ENCODE data around the gene UPF2. TPM values are rescaled to one million over a fixed set of nuclear protein-coding genes. Genes with fewer than 3 reads are reported as not detected.

UPF2 gene
- total and polyA plus RNA-seq, 5 donors from 2014 or later: 5.5 to 29.9 (median 10.6) TPM

- DNase-seq: no peak
- peak overlapping the region in 1 of 3 donors; percentile 56 for H3K27ac Mint-ChIP-seq
Measured at GRCh38 chr10:11880151-11881029, 162.2 kb downstream of the UPF2 start.

DNA sequence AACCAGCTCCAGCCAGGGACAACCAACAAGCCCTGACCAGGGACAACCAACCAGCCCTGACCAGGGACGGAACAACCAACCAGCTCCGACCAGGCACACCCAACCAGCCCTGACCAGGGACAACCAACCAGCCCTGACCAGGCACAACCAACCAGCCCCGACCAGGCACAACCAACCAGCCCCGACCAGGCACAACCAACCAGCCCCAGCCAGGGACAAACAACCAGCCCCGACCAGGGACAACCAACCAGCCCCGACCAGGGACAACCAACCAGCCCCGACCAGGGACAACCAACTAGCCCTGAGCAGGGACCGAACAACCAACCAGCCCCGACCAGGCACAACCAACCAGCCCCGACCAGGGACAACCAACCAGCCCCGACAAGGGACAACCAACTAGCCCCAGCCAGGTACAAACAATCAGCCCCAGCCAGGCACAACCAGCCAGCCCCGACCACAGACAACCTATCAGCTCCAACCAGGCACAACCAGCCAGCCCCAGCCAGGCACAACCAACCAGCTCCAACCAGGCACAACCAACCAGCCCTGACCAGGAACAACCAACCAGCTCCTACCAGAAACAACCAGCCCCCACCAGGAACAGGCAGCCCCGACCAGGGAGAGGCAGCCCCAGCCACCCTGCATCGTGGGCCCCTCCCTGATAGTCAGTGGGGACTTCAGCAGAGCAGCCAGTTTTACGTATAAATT is 163.1 kb downstream of the UPF2 start:
- no peaks in the 10 kb centered on the region for H3K9me3 Mint-ChIP-seq
- peaks cover 0 to 7% (median 2%) of the 10 kb centered on the region in 4 donors for H3K4me1 Mint-ChIP-seq
- H3K9me3 ChIP-seq (ENCODE audit: control insufficient read depth in 2 of 2, low read length in 2 of 2): no peaks in the 10 kb centered on the region
- no peaks in the 10 kb centered on the region for H3K36me3 ChIP-seq (ENCODE audit: control insufficient read depth, insufficient read depth, low read length)
- DNase-seq (no peak), ATAC-seq (ENCODE audit: low read depth in 2 of 2) (no peak)
- no peak overlapping the region for H3K27ac Mint-ChIP-seq
- no peak overlapping the region for H3K4me3 ChIP-seq (ENCODE audit: low read depth, low read length)
- no peaks in the 10 kb centered on the region for H3K27me3 Mint-ChIP-seq
- H3K27me3 ChIP-seq (ENCODE audit: control insufficient read depth, insufficient read depth, low read length): no peaks in the 10 kb centered on the region
- no peak overlapping the region for H3K4me3 Mint-ChIP-seq
- H3K4me1 ChIP-seq (ENCODE audit: control insufficient read depth, insufficient read depth, low read length, poor library complexity, severe bottlenecking): peaks cover 4% of the 10 kb centered on the region
- H3K36me3 Mint-ChIP-seq: no peaks in the 10 kb centered on the region
- no peak overlapping the region for H3K27ac ChIP-seq (ENCODE audit: insufficient read depth, low read length, poor library complexity, severe bottlenecking)

More at GRCh38 chr10:11880151-11881029, 162.2 kb downstream of the UPF2 start:
- H3K27me3 ChIP-seq (ENCODE audit: control insufficient read depth, insufficient read depth, low read length): no peaks in the 10 kb centered on the region
- ATAC-seq (ENCODE audit: low read depth in 2 of 2): no peak
- Mint-ChIP-seq H3K4me3 (no peak overlapping the region), H3K9me3 (no peaks in the 10 kb centered on the region), H3K36me3 (no peaks in the 10 kb centered on the region), H3K4me1 (peaks cover 0 to 4% (median 2%) of the 10 kb centered on the region in 4 donors), H3K27me3 (no peaks in the 10 kb centered on the region)
- no peaks in the 10 kb centered on the region for H3K4me1 ChIP-seq (ENCODE audit: control insufficient read depth, insufficient read depth, low read length, poor library complexity, severe bottlenecking)
- H3K27ac ChIP-seq (ENCODE audit: insufficient read depth, low read length, poor library complexity, severe bottlenecking): no peak overlapping the region
- H3K4me3 ChIP-seq (ENCODE audit: low read depth, low read length): no peak overlapping the region
- H3K9me3 ChIP-seq (ENCODE audit: control insufficient read depth in 2 of 2, low read length in 2 of 2): no peaks in the 10 kb centered on the region
- no peaks in the 10 kb centered on the region for H3K36me3 ChIP-seq (ENCODE audit: control insufficient read depth, insufficient read depth, low read length)

DNA sequence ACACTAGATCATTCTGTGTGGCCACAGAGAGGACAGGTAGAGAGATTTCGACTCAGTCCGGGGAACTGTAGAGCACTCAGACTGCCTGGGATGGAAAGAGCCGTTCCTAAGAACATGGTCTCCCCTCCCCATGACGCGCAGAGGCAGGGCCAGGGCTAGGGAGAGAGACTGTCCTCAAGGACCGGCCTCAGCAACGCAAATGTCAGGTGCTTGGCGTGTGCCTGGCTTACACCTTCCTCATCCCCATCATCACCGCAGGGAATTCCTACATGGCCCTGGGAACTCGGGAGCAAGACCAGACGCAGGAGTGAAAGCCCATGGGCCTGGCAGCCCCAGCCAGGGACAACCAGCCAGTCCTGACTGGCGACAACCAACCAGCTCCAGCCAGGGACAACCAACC is 163.8 kb downstream of the UPF2 start:
- no peaks in the 10 kb centered on the region for H3K36me3 ChIP-seq (ENCODE audit: control insufficient read depth, insufficient read depth, low read length)
- Mint-ChIP-seq H3K9me3 (no peaks in the 10 kb centered on the region), H3K27ac (no peak overlapping the region), H3K4me3 (no peak overlapping the region), H3K36me3 (no peaks in the 10 kb centered on the region), H3K4me1 (peaks cover 0 to 11% (median 2%) of the 10 kb centered on the region in 4 donors), H3K27me3 (no peaks in the 10 kb centered on the region)
- DNase-seq: no peak
- H3K4me1 ChIP-seq (ENCODE audit: control insufficient read depth, insufficient read depth, low read length, poor library complexity, severe bottlenecking): peaks cover 7% of the 10 kb centered on the region
- no peak for ATAC-seq (ENCODE audit: low read depth in 2 of 2)
- no peak overlapping the region for H3K4me3 ChIP-seq (ENCODE audit: low read depth, low read length)
- H3K9me3 ChIP-seq (ENCODE audit: control insufficient read depth in 2 of 2, low read length in 2 of 2): no peaks in the 10 kb centered on the region
- no peak overlapping the region for H3K27ac ChIP-seq (ENCODE audit: insufficient read depth, low read length, poor library complexity, severe bottlenecking)
- no peaks in the 10 kb centered on the region for H3K27me3 ChIP-seq (ENCODE audit: control insufficient read depth, insufficient read depth, low read length)

GRCh38 chr10:11877591-11877905 is 165.1 kb downstream of the UPF2 start:
- no peak for DNase-seq
- no peak for ATAC-seq (ENCODE audit: low read depth in 2 of 2)
- Histone ChIP-seq H3K27me3 (ENCODE audit: control insufficient read depth, insufficient read depth, low read length) (no peaks in the 10 kb centered on the region), H3K9me3 (ENCODE audit: control insufficient read depth in 2 of 2, low read length in 2 of 2) (no peaks in the 10 kb centered on the region), H3K4me1 (ENCODE audit: control insufficient read depth, insufficient read depth, low read length, poor library complexity, severe bottlenecking) (peaks cover 7% of the 10 kb centered on the region), H3K27ac (ENCODE audit: insufficient read depth, low read length, poor library complexity, severe bottlenecking) (no peak overlapping the region), H3K4me3 (ENCODE audit: low read depth, low read length) (no peak overlapping the region), H3K36me3 (ENCODE audit: control insufficient read depth, insufficient read depth, low read length) (no peaks in the 10 kb centered on the region)
- no peaks in the 10 kb centered on the region for H3K9me3 Mint-ChIP-seq
- no peak overlapping the region for H3K27ac Mint-ChIP-seq
- no peaks in the 10 kb centered on the region for H3K36me3 Mint-ChIP-seq
- H3K4me3 Mint-ChIP-seq: no peak overlapping the region
- peaks cover 7% of the 10 kb centered on the region for H3K27me3 Mint-ChIP-seq
- peaks cover 0 to 8% (median under 1%) of the 10 kb centered on the region in 4 donors for H3K4me1 Mint-ChIP-seq

- Mint-ChIP-seq H3K27me3 (peaks cover 11% of the 10 kb centered on the region), H3K27ac (no peak overlapping the region), H3K4me1 (peaks cover 0 to 7% (median 0%) of the 10 kb centered on the region in 4 donors), H3K4me3 (no peak overlapping the region), H3K9me3 (no peaks in the 10 kb centered on the region), H3K36me3 (no peaks in the 10 kb centered on the region)
- no peak for ATAC-seq (ENCODE audit: low read depth in 2 of 2)
- Histone ChIP-seq H3K9me3 (ENCODE audit: control insufficient read depth in 2 of 2, low read length in 2 of 2) (no peaks in the 10 kb centered on the region), H3K4me1 (ENCODE audit: control insufficient read depth, insufficient read depth, low read length, poor library complexity, severe bottlenecking) (peaks cover 7% of the 10 kb centered on the region), H3K27ac (ENCODE audit: insufficient read depth, low read length, poor library complexity, severe bottlenecking) (no peak overlapping the region), H3K27me3 (ENCODE audit: control insufficient read depth, insufficient read depth, low read length) (no peaks in the 10 kb centered on the region), H3K36me3 (ENCODE audit: control insufficient read depth, insufficient read depth, low read length) (no peaks in the 10 kb centered on the region), H3K4me3 (ENCODE audit: low read depth, low read length) (no peak overlapping the region)
- no peak for DNase-seq
Measured at GRCh38 chr10:11876805-11877590, 165.6 kb downstream of the UPF2 start.

DNA sequence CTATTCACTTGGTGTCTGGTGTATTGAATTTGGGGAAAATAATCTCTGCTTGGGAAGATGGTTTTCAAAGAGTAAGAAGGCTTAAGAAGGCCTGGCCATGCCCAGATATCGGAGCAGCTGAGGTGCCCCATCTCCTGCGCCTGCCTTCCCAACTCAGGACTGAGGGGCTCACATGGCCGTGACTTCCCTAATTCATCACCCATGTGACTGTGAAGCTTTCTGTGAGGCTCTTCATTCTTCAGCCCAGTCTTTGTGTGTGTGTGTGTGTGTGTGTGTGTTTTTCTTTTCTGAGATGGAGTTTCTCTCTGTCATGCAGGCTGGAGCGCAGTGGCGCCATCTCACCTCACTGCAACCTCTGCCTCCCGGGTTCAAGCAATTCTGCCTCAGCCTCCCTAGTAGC is 166.3 kb downstream of the UPF2 start:
- Histone ChIP-seq H3K9me3 (ENCODE audit: control insufficient read depth in 2 of 2, low read length in 2 of 2) (no peaks in the 10 kb centered on the region), H3K4me1 (ENCODE audit: control insufficient read depth, insufficient read depth, low read length, poor library complexity, severe bottlenecking) (peaks cover 11% of the 10 kb centered on the region), H3K27ac (ENCODE audit: insufficient read depth, low read length, poor library complexity, severe bottlenecking) (no peak overlapping the region), H3K27me3 (ENCODE audit: control insufficient read depth, insufficient read depth, low read length) (no peaks in the 10 kb centered on the region), H3K4me3 (ENCODE audit: low read depth, low read length) (no peak overlapping the region), H3K36me3 (ENCODE audit: control insufficient read depth, insufficient read depth, low read length) (no peaks in the 10 kb centered on the region)
- H3K4me3 Mint-ChIP-seq: no peak overlapping the region
- no peaks in the 10 kb centered on the region for H3K36me3 Mint-ChIP-seq
- peaks cover 2 to 13% (median 6%) of the 10 kb centered on the region in 4 donors for H3K4me1 Mint-ChIP-seq
- DNase-seq: no peak
- no peaks in the 10 kb centered on the region for H3K9me3 Mint-ChIP-seq
- no peak for ATAC-seq (ENCODE audit: low read depth in 2 of 2)
- peaks cover 17% of the 10 kb centered on the region for H3K27me3 Mint-ChIP-seq
- H3K27ac Mint-ChIP-seq: no peak overlapping the region

DNA sequence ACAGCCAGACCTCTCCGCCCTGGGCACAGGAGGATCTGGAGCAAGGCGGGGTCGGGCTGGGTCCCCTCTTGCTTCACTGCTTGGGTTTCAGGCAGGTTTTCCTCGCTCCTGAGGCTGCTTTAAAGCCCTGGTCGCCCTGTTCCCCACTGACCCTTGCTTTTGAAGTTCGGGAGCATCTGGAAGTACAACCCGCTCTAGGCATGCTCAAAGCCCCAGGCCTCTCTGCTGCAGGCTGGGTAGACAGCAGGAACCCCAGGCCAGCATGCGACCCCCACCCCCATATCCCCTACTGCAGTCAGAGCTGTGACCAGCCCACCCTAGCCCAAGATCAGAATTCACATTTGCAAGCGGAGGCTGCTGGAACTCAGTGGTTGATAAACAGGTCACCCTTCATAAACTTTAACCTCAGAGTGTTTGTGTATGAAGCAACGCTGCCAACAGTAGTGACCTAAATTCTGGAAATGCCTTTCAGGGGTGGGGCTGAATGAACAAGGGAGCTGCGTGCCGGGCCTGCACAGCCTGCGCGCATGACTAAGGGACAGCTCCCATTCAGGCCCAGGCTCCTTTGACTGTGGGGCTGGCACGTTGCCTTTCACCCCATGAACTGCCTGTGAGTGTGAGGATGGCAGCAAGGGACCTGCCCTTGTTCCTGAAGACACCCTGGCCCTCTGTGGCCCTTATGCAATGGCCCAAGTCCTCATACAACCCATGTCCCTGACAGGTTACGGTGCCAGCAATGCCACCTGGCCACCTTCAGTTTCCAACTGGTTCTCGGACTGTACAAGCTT is 166.9 kb downstream of the UPF2 start:
- H3K27ac Mint-ChIP-seq: peak overlapping the region in 1 of 3 donors; percentile 26
- no peaks in the 10 kb centered on the region for H3K27me3 ChIP-seq (ENCODE audit: control insufficient read depth, insufficient read depth, low read length)
- peaks cover 15% of the 10 kb centered on the region for H3K4me1 ChIP-seq (ENCODE audit: control insufficient read depth, insufficient read depth, low read length, poor library complexity, severe bottlenecking)
- H3K4me3 ChIP-seq (ENCODE audit: low read depth, low read length): no peak overlapping the region
- no peaks in the 10 kb centered on the region for H3K36me3 Mint-ChIP-seq
- no peaks in the 10 kb centered on the region for H3K9me3 Mint-ChIP-seq
- peaks cover 4 to 14% (median 9%) of the 10 kb centered on the region in 4 donors for H3K4me1 Mint-ChIP-seq
- DNase-seq (no peak), ATAC-seq (ENCODE audit: low read depth in 2 of 2) (no peak)
- no peak overlapping the region for H3K4me3 Mint-ChIP-seq
- no peaks in the 10 kb centered on the region for H3K36me3 ChIP-seq (ENCODE audit: control insufficient read depth, insufficient read depth, low read length)
- H3K27ac ChIP-seq (ENCODE audit: insufficient read depth, low read length, poor library complexity, severe bottlenecking): no peak overlapping the region
- peaks cover 24% of the 10 kb centered on the region for H3K27me3 Mint-ChIP-seq
- no peaks in the 10 kb centered on the region for H3K9me3 ChIP-seq (ENCODE audit: control insufficient read depth in 2 of 2, low read length in 2 of 2)
